ENCODE measurements around the gene ADAMTS17.

- TF ChIP-seq EZH2 (IDR thresholded peaks at IDR 0.05; ENCODE audit: borderline replicate concordance, low read depth, low read length, severe bottlenecking) = no peak
- no peak for TF ChIP-seq CTCF (IDR thresholded peaks at IDR 0.05; ENCODE audit: borderline replicate concordance, extremely low read depth, low read length, poor library complexity, severe bottlenecking)
Measured at GRCh38 chr15:100131321-100132224, 210.2 kb downstream of the ADAMTS17 start.
